Keratinocyte (primary cell): ENCODE data around the gene TMEM187. TPM values are rescaled to one million over a fixed set of nuclear protein-coding genes. Genes with fewer than 3 reads are reported as not detected.

Experiments used
- DNase-seq: peaks from one replicate; pipeline ENCODE4 v3.0.0-alpha.2; 2011; ENCODE audit warnings: low read depth, missing footprints, low spot score
- FAIRE-seq: peaks from 2 replicates; lab custom pipeline; 2011; peaks lifted over from hg19 to GRCh38; lab: Jason Lieb, UNC
- H2AFZ ChIP-seq: 2 replicates; pipeline ENCODE4 v1.6.0; 2012; ENCODE audit warnings: low read length, control low read depth, inconsistent platforms; ENCODE audit not compliant: control insufficient read depth
- H3K27ac ChIP-seq: 2 replicates; pipeline ENCODE4 v1.5.1; 2011; ENCODE audit warnings: low read length; ENCODE audit not compliant: control insufficient read depth, insufficient read depth
- H3K27me3 ChIP-seq: 3 replicates; pipeline ENCODE4 v1.6.0; 2011; ENCODE audit warnings: low read length; ENCODE audit not compliant: control insufficient read depth, insufficient read depth; ENCODE audit errors: extremely low read depth
- H3K36me3 ChIP-seq, 2 experiments: 2 replicates in 1 of 2; 3 replicates in 1 of 2; pipeline ENCODE4 v1.5.1; 2011; ENCODE audit warnings: low read length in 2 of 2, mild to moderate bottlenecking in 1 of 2; ENCODE audit not compliant: control insufficient read depth in 2 of 2, insufficient read depth in 2 of 2; ENCODE audit errors: extremely low read depth in 1 of 2
- H3K4me1 ChIP-seq: 3 replicates; pipeline ENCODE4 v1.5.1; 2011; ENCODE audit warnings: low read length; ENCODE audit not compliant: control insufficient read depth, insufficient read depth; ENCODE audit errors: extremely low read depth
- H3K4me2 ChIP-seq: 3 replicates; pipeline ENCODE4 v1.6.0; 2011; ENCODE audit warnings: low read depth, low read length; ENCODE audit not compliant: control insufficient read depth, insufficient read depth; ENCODE audit errors: extremely low read depth
- H3K4me3 ChIP-seq, 3 experiments: fragments of 200-600 bp in 1 of 3; sonication (generic) in 1 of 3; 2 replicates in 2 of 3; 3 replicates in 1 of 3; pipeline ENCODE4 v1.5.1; 2011 to 2016; ENCODE audit warnings: low read length in 3 of 3, mild to moderate bottlenecking in 3 of 3, control low read depth in 2 of 3, inconsistent platforms in 1 of 3, low read depth in 1 of 3, mixed read lengths in 1 of 3, mixed run types in 1 of 3, moderate library complexity in 1 of 3; ENCODE audit not compliant: control insufficient read depth in 2 of 3, insufficient read depth in 2 of 3; ENCODE audit errors: extremely low read depth in 1 of 3
- H3K79me2 ChIP-seq: 2 replicates; pipeline ENCODE4 v1.6.0; 2012; ENCODE audit warnings: low read length; ENCODE audit not compliant: control insufficient read depth, insufficient read depth
- H3K9ac ChIP-seq: 3 replicates; pipeline ENCODE4 v1.6.0; 2011; ENCODE audit warnings: low read length; ENCODE audit not compliant: control insufficient read depth, insufficient read depth; ENCODE audit errors: extremely low read depth
- H3K9me1 ChIP-seq: 3 replicates; pipeline ENCODE4 v1.6.0; 2011; ENCODE audit warnings: low read length; ENCODE audit not compliant: control insufficient read depth, insufficient read depth; ENCODE audit errors: extremely low read depth
- H3K9me3 ChIP-seq: 2 replicates; pipeline ENCODE4 v1.5.1; 2012; ENCODE audit warnings: low read depth, low read length; ENCODE audit not compliant: control insufficient read depth
- H4K20me1 ChIP-seq: 3 replicates; pipeline ENCODE4 v1.6.0; 2011; ENCODE audit warnings: low read length; ENCODE audit not compliant: control insufficient read depth, insufficient read depth; ENCODE audit errors: extremely low read depth
- EZH2 ChIP-seq: IDR thresholded peaks from one replicate; pipeline ENCODE4 v1.6.1; 2012; ENCODE audit warnings: inconsistent platforms, mild to moderate bottlenecking, low read length, moderate library complexity
- dilution Hi-C: fragments of 300-500 bp; cut with MboI; formaldehyde crosslinking; loops from one replicate; pipeline ENCODE4 v1.7.0; 2020; ENCODE audit warnings: low sequenced_read_pairs; ENCODE audit not compliant: extremely low pct_ligation_motif_present
- polyA plus RNA-seq, 5 experiments: library from polyadenylated mRNA; depleted of rRNA in 3 of 5; stranded (reverse) in 3 of 5; stranded (forward) in 1 of 5; unstranded in 1 of 5; fragments of >200 nt; gene quantifications; 1 replicate in 1 of 5; 2 replicates in 3 of 5; 3 replicates in 1 of 5; pipeline versions ENCODE4 v1.2.1 to v1.2.3, GENCODE V29; 2011 to 2012; ENCODE audit warnings: missing spikeins in 2 of 5, low read depth in 1 of 5, low replicate concordance in 1 of 5
- TF ChIP-seq, protein P1 (sequence below), 3 experiments: IDR thresholded peaks in 1 of 3; conservative IDR thresholded peaks in 1 of 3; optimal IDR thresholded peaks in 1 of 3; 2 replicates in 2 of 3; 3 replicates in 1 of 3; pipeline versions ENCODE3 to v1.5.1; 2011; ENCODE audit warnings: low read length in 3 of 3, mild to moderate bottlenecking in 3 of 3, moderate library complexity in 2 of 3, control low read depth in 1 of 3, inconsistent platforms in 1 of 3; ENCODE audit not compliant: insufficient read depth in 2 of 3; ENCODE audit errors: extremely low read depth in 1 of 3

Gene TMEM187
- polyA plus RNA-seq, 1 donor (not counting 4 experiments of a cell fraction or from before 2014, with no cell fraction given) = 6.6 TPM

DNA sequence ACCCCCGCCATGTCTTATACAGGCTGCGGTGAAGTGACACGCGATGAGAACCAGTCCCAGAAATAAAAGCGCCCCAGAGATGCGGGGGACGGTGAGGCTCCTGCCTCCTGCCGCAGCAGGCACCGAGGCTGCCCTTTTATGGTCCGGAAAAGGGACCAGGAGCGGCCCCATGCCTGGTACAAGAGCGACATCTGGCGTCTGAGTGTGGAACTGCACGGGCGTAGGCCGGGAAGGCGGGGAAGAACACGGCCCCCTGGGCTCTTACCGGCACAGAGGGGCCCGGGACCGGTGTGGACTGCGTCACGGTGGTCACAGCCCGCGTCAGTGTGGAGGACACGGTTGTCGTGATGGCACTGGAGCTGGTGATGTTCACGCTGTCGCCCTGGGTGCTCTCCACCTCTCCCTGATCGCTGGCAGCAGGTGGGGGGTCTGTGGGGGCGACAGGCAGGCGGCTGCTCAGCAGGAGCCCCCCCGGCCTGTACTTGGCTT lies 19.2 kb upstream of the TMEM187 start:
- Histone ChIP-seq H3K4me3 (no peak overlapping the region), H3K36me3 (peaks cover 34 to 47% of the 10 kb centered on the region in 2 experiments), H3K9ac (no peak overlapping the region), H3K79me2 (no peaks in the 10 kb centered on the region), H3K9me3 (no peaks in the 10 kb centered on the region), H3K4me1 (no peaks in the 10 kb centered on the region), H2AFZ (no peak overlapping the region), H4K20me1 (no peaks in the 10 kb centered on the region), H3K4me2 (no peak overlapping the region), H3K27me3 (no peaks in the 10 kb centered on the region), H3K9me1 (no peaks in the 10 kb centered on the region), H3K27ac (no peak overlapping the region)
- no peak for TF ChIP-seq EZH2
- TF ChIP-seq, protein P1, sequence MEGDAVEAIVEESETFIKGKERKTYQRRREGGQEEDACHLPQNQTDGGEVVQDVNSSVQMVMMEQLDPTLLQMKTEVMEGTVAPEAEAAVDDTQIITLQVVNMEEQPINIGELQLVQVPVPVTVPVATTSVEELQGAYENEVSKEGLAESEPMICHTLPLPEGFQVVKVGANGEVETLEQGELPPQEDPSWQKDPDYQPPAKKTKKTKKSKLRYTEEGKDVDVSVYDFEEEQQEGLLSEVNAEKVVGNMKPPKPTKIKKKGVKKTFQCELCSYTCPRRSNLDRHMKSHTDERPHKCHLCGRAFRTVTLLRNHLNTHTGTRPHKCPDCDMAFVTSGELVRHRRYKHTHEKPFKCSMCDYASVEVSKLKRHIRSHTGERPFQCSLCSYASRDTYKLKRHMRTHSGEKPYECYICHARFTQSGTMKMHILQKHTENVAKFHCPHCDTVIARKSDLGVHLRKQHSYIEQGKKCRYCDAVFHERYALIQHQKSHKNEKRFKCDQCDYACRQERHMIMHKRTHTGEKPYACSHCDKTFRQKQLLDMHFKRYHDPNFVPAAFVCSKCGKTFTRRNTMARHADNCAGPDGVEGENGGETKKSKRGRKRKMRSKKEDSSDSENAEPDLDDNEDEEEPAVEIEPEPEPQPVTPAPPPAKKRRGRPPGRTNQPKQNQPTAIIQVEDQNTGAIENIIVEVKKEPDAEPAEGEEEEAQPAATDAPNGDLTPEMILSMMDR (optimal IDR thresholded peaks at IDR 0.05 in 1 of 3, IDR thresholded peaks at IDR 0.05 in 1 of 3, conservative IDR thresholded peaks at IDR 0.05 in 1 of 3; ENCODE audit: extremely low read depth in 1 of 3, insufficient read depth in 2 of 3, low read length in 3 of 3) = peak in 2 of 3 experiments; percentile 84 to 96
- FAIRE-seq (no peak), DNase-seq (no peak)
- dilution Hi-C loops = no loop called here

DNA sequence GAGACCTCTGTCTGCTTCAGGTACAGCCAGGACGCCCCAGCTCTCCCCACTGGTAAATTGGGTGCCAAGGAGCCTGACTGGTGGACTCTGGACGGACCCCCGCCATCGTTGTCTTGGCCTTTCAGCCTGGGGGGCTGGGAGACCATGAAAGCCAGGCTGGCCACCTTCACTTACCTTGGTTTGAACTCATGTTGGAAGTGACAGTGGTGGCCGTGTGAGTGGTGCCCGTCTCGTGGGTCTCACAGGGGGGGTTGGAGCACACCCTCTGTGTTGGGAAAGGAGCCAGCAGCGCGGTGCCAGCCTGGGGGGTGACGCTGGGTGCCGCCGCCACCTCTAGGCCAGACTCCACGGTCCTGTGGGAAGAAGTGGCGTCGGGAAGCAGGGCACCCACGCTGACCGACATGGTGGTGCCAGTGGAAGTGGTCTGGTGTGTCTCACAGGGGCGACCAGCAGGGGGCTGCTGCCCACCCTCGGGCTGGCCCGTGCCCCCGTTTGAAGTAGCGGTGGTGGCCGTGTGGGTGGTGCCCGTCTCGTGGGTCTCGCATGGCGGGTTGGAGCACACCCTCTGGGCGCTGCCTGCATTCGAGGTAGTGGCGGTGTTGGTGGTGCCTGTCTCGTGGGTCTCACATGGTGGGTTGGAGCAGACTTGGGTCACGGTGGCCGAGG lies 18.5 kb upstream of the TMEM187 start:
- dilution Hi-C loops = no loop called here
- Histone ChIP-seq H3K79me2 (no peaks in the 10 kb centered on the region), H4K20me1 (no peaks in the 10 kb centered on the region), H3K4me1 (no peaks in the 10 kb centered on the region), H3K4me2 (no peak overlapping the region), H3K9ac (no peak overlapping the region), H3K9me1 (no peaks in the 10 kb centered on the region), H3K27me3 (no peaks in the 10 kb centered on the region), H3K27ac (no peak overlapping the region), H3K9me3 (no peaks in the 10 kb centered on the region), H2AFZ (no peak overlapping the region), H3K36me3 (peaks cover 36 to 47% of the 10 kb centered on the region in 2 experiments), H3K4me3 (no peak overlapping the region)
- DNase-seq = no peak
- TF ChIP-seq, protein P1 (optimal IDR thresholded peaks at IDR 0.05 in 1 of 3, IDR thresholded peaks at IDR 0.05 in 1 of 3, conservative IDR thresholded peaks at IDR 0.05 in 1 of 3; ENCODE audit: extremely low read depth in 1 of 3, insufficient read depth in 2 of 3, low read length in 3 of 3) = no peak
- no peak for FAIRE-seq
